ENCODE data around the gene MOXD1. TPM values are rescaled to one million over a fixed set of nuclear protein-coding genes. Genes with fewer than 3 reads are reported as not detected.
"Not testable (repeated sequence)": the region's sequence is repeated elsewhere in the genome, so short reads cannot be mapped to it uniquely, and the experiment has no call there.

The MOXD1 gene
- total and polyA plus RNA-seq, 2 of the 8 experiments (the other 6 are each of a cell fraction or from before 2014, with no cell fraction given) = 1.6 to 3.5 TPM

DNA sequence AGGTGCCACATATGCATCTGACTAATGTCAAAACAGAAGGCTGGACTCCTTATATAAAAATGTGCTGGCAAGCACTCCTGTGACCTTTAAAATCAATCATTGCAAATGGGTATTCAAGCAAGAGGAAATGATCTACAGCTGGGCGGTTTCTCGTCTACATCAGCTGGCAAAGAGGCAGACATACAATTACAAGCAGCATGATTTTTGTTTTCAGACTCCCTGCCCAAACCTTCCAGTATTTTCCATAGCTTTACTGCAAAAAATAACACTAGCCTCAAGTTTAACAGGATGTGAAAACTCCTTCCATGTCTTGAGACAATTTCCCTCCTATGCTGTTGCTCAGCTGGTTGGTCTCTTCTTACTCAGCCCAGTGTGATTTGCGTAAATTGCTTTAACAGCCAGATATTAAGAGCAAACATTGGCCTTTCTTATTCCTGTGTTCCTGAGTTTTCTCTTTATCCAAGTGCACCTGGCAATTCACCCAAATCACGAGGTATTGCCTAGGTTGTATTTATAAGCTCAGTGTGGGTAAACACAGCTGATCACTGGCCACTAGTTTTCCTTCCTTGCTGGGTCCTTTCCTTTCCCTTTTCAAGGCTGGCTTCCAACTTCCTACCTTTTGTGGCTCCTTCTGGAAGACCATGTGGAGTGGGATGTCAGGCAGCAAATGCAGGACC is 130.4 kb downstream of the MOXD1 start (continued):
- TF ChIP-seq RAD21 (IDR thresholded peaks at IDR 0.05 in 1 of 2, conservative IDR thresholded peaks at IDR 0.05 in 1 of 2; ENCODE audit: low read depth in 2 of 2, low read length in 2 of 2) (no peak), PHF8 (conservative IDR thresholded peaks at IDR 0.05; ENCODE audit: low read depth, low read length) (no peak), RBBP5 (IDR thresholded peaks at IDR 0.05; ENCODE audit: borderline replicate concordance, low read depth, low read length) (no peak), BRCA1 (IDR thresholded peaks at IDR 0.05; ENCODE audit: low read depth, low read length) (no peak), GTF2F1 (IDR thresholded peaks at IDR 0.05; ENCODE audit: borderline replicate concordance, low read depth, low read length) (no peak), NRF1 (IDR thresholded peaks at IDR 0.05; ENCODE audit: low read depth, low read length) (no peak), SP2 (IDR thresholded peaks at IDR 0.05; ENCODE audit: low read length) (no peak), FOSL1 (IDR thresholded peaks at IDR 0.05; ENCODE audit: insufficient read depth, low read depth, low read length) (no peak), ZNF274 (IDR thresholded peaks at IDR 0.05; ENCODE audit: borderline replicate concordance, extremely low read depth, low read length) (no peak)
- TF ChIP-seq, protein P1, sequence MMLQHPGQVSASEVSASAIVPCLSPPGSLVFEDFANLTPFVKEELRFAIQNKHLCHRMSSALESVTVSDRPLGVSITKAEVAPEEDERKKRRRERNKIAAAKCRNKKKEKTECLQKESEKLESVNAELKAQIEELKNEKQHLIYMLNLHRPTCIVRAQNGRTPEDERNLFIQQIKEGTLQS (IDR thresholded peaks at IDR 0.05; ENCODE audit: insufficient read depth, low read depth, low read length) = no peak

DNA sequence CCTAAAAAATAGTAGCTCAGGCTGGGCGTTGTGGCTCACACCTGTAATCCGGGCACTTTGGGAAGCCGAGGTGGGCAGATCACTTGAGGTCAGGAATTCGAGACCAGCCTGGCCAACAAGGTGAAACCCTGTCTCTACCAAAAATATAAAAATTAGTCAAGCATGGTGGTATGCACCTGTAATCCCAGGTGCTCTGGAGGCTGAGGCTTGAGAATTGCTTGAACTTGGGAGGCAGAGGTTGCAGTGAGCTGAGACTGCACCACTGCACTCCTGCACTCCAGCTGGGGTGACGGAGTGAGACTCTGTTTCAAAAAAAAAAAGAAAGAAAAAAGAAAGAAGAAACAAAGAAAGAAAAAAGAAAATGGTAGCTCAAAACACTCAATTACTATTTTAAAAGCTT is 132.6 kb downstream of the MOXD1 start:
- not testable (repeated sequence) for H4K20me1 ChIP-seq (replicated peaks in 1 of 2; ENCODE audit: control insufficient read depth in 1 of 2, insufficient read depth in 2 of 2, low read length in 2 of 2); H3K36me3 ChIP-seq (ENCODE audit: control insufficient read depth in 2 of 4, insufficient read depth in 4 of 4, low read length in 3 of 4); H3K79me2 ChIP-seq (ENCODE audit: control insufficient read depth in 1 of 2, insufficient read depth in 2 of 2, low read length in 2 of 2); H3K27me3 ChIP-seq (replicated peaks in 1 of 4; ENCODE audit: control insufficient read depth in 3 of 4, extremely low read depth in 1 of 4, insufficient read depth in 3 of 4, low read length in 3 of 4); H2BK12ac ChIP-seq (ENCODE audit: low read depth, low read length); H2BK20ac ChIP-seq (ENCODE audit: low read length); H4K8ac ChIP-seq (ENCODE audit: extremely low read depth, insufficient read depth, low read length); H3K18ac ChIP-seq (ENCODE audit: extremely low read depth, low read length); FAIRE-seq; H4K5ac ChIP-seq (ENCODE audit: insufficient read length, low read depth, low read length); H3K23me2 ChIP-seq (ENCODE audit: low read depth, low read length); H3K4me1 ChIP-seq (replicated peaks in 1 of 4; ENCODE audit: control insufficient read depth in 3 of 4, insufficient read depth in 4 of 4, low read length in 3 of 4); H3K9ac ChIP-seq (replicated peaks in 1 of 4; ENCODE audit: extremely low read depth in 1 of 4, low read depth in 3 of 4, low read length in 3 of 4); DNase-seq (ENCODE audit: low read depth in 1 of 2, low spot score in 2 of 2); H2BK15ac ChIP-seq (ENCODE audit: low read length); H3K4me2 ChIP-seq (ENCODE audit: insufficient read depth in 1 of 2, low read depth in 2 of 2, low read length in 2 of 2); H2BK120ac ChIP-seq (replicated peaks; ENCODE audit: low read depth, low read length); H3K4me3 ChIP-seq (ENCODE audit: extremely low read depth in 1 of 4, insufficient read depth in 2 of 4, low read depth in 3 of 4, low read length in 4 of 4); H2AK5ac ChIP-seq (ENCODE audit: low read depth, low read length); H3K27ac ChIP-seq (ENCODE audit: low read depth, low read length); H2AFZ ChIP-seq (ENCODE audit: low read length); H3K56ac ChIP-seq (replicated peaks; ENCODE audit: insufficient read length, low read depth, low read length); H2BK5ac ChIP-seq (ENCODE audit: low read depth, low read length); H4K91ac ChIP-seq (replicated peaks; ENCODE audit: insufficient read length, low read length); H3K14ac ChIP-seq (ENCODE audit: insufficient read length); H3K79me1 ChIP-seq (ENCODE audit: low read depth, low read length); H3K9me3 ChIP-seq (ENCODE audit: insufficient read depth in 2 of 2, low read depth in 1 of 2, low read length in 1 of 2); H3K23ac ChIP-seq (ENCODE audit: insufficient read length); H3K4ac ChIP-seq (replicated peaks; ENCODE audit: insufficient read length, low read depth, low read length)
- 96% methylated on average over 5 of the region's 5 CpGs; no CpG with 5 or more reads in 1 of the 2 experiments for WGBS, 2 experiments (ENCODE audit: extremely low coverage in 1 of 2, insufficient coverage in 1 of 2, insufficient read length in 1 of 2, insufficient replicate concordance in 2 of 2, low coverage in 1 of 2, low lambda C conversion rate in 2 of 2, missing lambda C conversion rate in 1 of 2)
- ChIA-PET CTCF (ENCODE audit: partially characterized antibody) (interaction anchor here (0.6 to 7.6 kb wide), 6 partner anchors 10 to 353 kb away, joined by 3 to 74 read pairs (median 8); no protein-coding TSS in a partner anchor), POLR2A (ENCODE audit: partially characterized antibody) (interaction anchor here (0.7 kb wide), 1 partner anchor 15 kb away, joined by 3 read pairs; no protein-coding TSS in a partner anchor)
